ENCODE measurements around the gene RFC2. TPM values are rescaled to one million over a fixed set of nuclear protein-coding genes. Genes with fewer than 3 reads are reported as not detected.

The RFC2 gene
- total and polyA plus RNA-seq, 10 of the 15 experiments (the other 5 are each of a cell fraction or from before 2014, with no cell fraction given) = 25.8 to 145 (median 90.9) TPM

DNA sequence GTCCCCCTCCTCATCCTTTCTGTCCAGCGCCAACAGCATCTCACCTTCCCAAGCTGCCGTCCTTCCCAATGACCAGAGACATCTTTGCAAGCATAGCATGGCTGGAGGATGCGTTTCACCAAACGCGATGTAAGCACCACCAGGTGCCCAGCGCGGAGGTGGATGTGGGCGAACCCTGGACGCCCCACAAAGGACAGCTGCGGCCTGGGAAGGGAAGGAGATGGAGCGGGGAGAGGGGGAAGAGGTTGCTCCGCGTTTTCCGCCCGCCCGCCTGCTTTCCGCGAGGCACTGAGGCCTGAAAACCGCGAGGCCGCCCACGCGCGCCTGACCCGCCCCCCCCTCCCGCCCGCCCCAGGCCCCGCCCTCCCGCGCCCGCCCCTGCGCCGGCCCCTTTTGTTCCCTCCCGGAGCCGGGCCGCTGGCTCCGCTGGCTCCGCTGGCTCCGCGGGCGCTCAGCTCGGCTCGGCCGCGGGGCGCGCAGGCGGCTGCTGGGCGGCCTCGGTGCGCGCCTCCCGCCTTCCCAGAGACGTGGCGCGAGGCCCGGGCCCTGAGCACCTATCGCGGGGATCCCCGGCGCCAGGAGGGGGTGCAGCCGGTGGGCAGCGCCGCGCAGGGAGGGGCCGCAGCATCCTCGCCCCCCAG lies 34.9 kb upstream of the RFC2 start, which contains the start of gene CLIP2 (continued):
- TF ChIP-seq MXI1 (IDR thresholded peaks at IDR 0.05; ENCODE audit: low read depth, low read length) (no peak), CBX3 (IDR thresholded peaks at IDR 0.05; ENCODE audit: borderline replicate concordance, low read depth) (no peak), ZNF274 (IDR thresholded peaks at IDR 0.05; ENCODE audit: insufficient read depth, insufficient read length) (no peak), CREM (IDR thresholded peaks at IDR 0.05; ENCODE audit: low read depth) (0 out of 2 replicates have a peak, but pooled peaks have one; percentile 30), STAT1 (conservative IDR thresholded peaks at IDR 0.05) (no peak), NBN (IDR thresholded peaks at IDR 0.05) (peak; percentile 28; the same call in 1 of the 2 replicates), BHLHE40 (IDR thresholded peaks at IDR 0.05; ENCODE audit: borderline replicate concordance in 1 of 2, low read depth in 2 of 2, low read length in 1 of 2) (peak in 1 of 2 experiments; percentile 42; a peak in 2 of 4 replicates), USF1 (IDR thresholded peaks at IDR 0.05; ENCODE audit: borderline replicate concordance, extremely low read length, insufficient read depth, low read depth, low read length) (no peak), KDM1A (IDR thresholded peaks at IDR 0.05; ENCODE audit: borderline replicate concordance) (no peak), IKZF2 (IDR thresholded peaks at IDR 0.05) (peak; percentile 72 to 76; a peak in 3 of 4 replicates), POLR2AphosphoS2 (IDR thresholded peaks at IDR 0.05; ENCODE audit: low read depth, low read length) (0 out of 2 replicates have a peak, but pooled peaks have one; percentile 33), SUPT20H (IDR thresholded peaks at IDR 0.05; ENCODE audit: borderline replicate concordance, control insufficient read depth, low read depth, low read length) (no peak), SREBF2 (IDR thresholded peaks at IDR 0.05; ENCODE audit: low read length) (no peak), WRNIP1 (IDR thresholded peaks at IDR 0.05; ENCODE audit: borderline replicate concordance, low read depth, low read length) (no peak), ZNF384 (IDR thresholded peaks at IDR 0.05; ENCODE audit: borderline replicate concordance, low read depth, low read length) (no peak), FOXK2 (IDR thresholded peaks at IDR 0.05) (no peak), JUND (IDR thresholded peaks at IDR 0.05; ENCODE audit: low read depth, low read length) (no peak), YBX1 (IDR thresholded peaks at IDR 0.05) (no peak), CBFB (IDR thresholded peaks at IDR 0.05; ENCODE audit: low read depth) (no peak), NFIC (IDR thresholded peaks at IDR 0.05; ENCODE audit: low read depth, low read length) (no peak), ZBTB40 (IDR thresholded peaks at IDR 0.05; ENCODE audit: borderline replicate concordance) (no peak; the same call in 1 of the 2 replicates), CREB1 (IDR thresholded peaks at IDR 0.05; ENCODE audit: low read depth) (no peak), CHD4 (IDR thresholded peaks at IDR 0.05) (no peak)
- TF ChIP-seq, protein P1, sequence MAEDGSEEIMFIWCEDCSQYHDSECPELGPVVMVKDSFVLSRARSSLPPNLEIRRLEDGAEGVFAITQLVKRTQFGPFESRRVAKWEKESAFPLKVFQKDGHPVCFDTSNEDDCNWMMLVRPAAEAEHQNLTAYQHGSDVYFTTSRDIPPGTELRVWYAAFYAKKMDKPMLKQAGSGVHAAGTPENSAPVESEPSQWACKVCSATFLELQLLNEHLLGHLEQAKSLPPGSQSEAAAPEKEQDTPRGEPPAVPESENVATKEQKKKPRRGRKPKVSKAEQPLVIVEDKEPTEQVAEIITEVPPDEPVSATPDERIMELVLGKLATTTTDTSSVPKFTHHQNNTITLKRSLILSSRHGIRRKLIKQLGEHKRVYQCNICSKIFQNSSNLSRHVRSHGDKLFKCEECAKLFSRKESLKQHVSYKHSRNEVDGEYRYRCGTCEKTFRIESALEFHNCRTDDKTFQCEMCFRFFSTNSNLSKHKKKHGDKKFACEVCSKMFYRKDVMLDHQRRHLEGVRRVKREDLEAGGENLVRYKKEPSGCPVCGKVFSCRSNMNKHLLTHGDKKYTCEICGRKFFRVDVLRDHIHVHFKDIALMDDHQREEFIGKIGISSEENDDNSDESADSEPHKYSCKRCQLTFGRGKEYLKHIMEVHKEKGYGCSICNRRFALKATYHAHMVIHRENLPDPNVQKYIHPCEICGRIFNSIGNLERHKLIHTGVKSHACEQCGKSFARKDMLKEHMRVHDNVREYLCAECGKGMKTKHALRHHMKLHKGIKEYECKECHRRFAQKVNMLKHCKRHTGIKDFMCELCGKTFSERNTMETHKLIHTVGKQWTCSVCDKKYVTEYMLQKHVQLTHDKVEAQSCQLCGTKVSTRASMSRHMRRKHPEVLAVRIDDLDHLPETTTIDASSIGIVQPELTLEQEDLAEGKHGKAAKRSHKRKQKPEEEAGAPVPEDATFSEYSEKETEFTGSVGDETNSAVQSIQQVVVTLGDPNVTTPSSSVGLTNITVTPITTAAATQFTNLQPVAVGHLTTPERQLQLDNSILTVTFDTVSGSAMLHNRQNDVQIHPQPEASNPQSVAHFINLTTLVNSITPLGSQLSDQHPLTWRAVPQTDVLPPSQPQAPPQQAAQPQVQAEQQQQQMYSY (CRISPR knock-in tag; IDR thresholded peaks at IDR 0.05) = no peak
